RKO (cell line): ENCODE measurements around the gene EVA1B.

Experiments used
- DNase-seq: peaks from one replicate; pipeline ENCODE4 v3.0.0-alpha.2; 2016; ENCODE audit warnings: low spot score

EVA1B gene

GRCh38 chr1:36309397-36309796, 14.0 kb downstream of the EVA1B start:
- DNase-seq = no peak

GRCh38 chr1:36307601-36308330, 15.7 kb downstream of the EVA1B start:
- no peak for DNase-seq

GRCh38 chr1:36306902-36307456, 16.5 kb downstream of the EVA1B start:
- peak; percentile 96 for DNase-seq

GRCh38 chr1:36306210-36306901, 17.1 kb downstream of the EVA1B start, which contains the start of gene SH3D21:
TSS of gene SH3D21 (plus strand) at chr1:36306368. CDS start at chr1:36306421, 53 bp downstream.
- DNase-seq = peak; percentile 67

GRCh38 chr1:36305915-36306209, 17.6 kb downstream of the EVA1B start:
- DNase-seq = no peak

GRCh38 chr1:36304970-36305914, 18.2 kb downstream of the EVA1B start:
- no peak for DNase-seq

GRCh38 chr1:36304521-36304920, 18.9 kb downstream of the EVA1B start:
- no peak for DNase-seq

- DNase-seq = no peak
Observed at GRCh38 chr1:36303650-36304360, 19.6 kb downstream of the EVA1B start.

- DNase-seq = no peak
Observed at GRCh38 chr1:36303244-36303643, 20.2 kb downstream of the EVA1B start.

- DNase-seq = no peak
Observed at GRCh38 chr1:36301220-36301619, 22.2 kb downstream of the EVA1B start.

GRCh38 chr1:36300526-36300925, 22.9 kb downstream of the EVA1B start:
- DNase-seq = peak; percentile 57

GRCh38 chr1:36298640-36299039, 24.8 kb downstream of the EVA1B start:
- DNase-seq = no peak

GRCh38 chr1:36297062-36297461, 26.4 kb downstream of the EVA1B start:
- no peak for DNase-seq

GRCh38 chr1:36295390-36295789, 28.1 kb downstream of the EVA1B start:
- DNase-seq = no peak

- no peak for DNase-seq
Observed at GRCh38 chr1:36287595-36287994, 35.9 kb downstream of the EVA1B start.

- no peak for DNase-seq
Observed at GRCh38 chr1:36286802-36287201, 36.6 kb downstream of the EVA1B start.

GRCh38 chr1:36285443-36286101, 37.9 kb downstream of the EVA1B start:
- peak; percentile 88 for DNase-seq

GRCh38 chr1:36284517-36284916, 38.9 kb downstream of the EVA1B start:
- no peak for DNase-seq

- DNase-seq = no peak
Observed at GRCh38 chr1:36284061-36284460, 39.4 kb downstream of the EVA1B start.

- DNase-seq = no peak
Observed at GRCh38 chr1:36279789-36280296, 43.6 kb downstream of the EVA1B start.
